Measurements from ENCODE around the gene ULK3. TPM values are rescaled to one million over a fixed set of nuclear protein-coding genes. Genes with fewer than 3 reads are reported as not detected.

The ULK3 gene
- total and polyA plus RNA-seq, 2 of the 4 experiments (the other 2 are of a cell fraction) = 11.8 to 22.7 TPM

GRCh38 chr15:74885461-74885860 lies 42.5 kb upstream of the ULK3 start:
- no peaks in the 10 kb centered on the region; the same call in 1 of the 2 replicates for H3K9me3 ChIP-seq (ENCODE audit: control insufficient read depth, insufficient read depth, low read length)
- no peak overlapping the region for H3K18ac ChIP-seq (ENCODE audit: low read depth, low read length)
- no peak overlapping the region for H2BK15ac ChIP-seq (ENCODE audit: low read depth, low read length)
- H4K20me1 ChIP-seq (ENCODE audit: insufficient read depth, low read length) = no peaks in the 10 kb centered on the region
- dilution Hi-C loops (cut with HindIII; ENCODE audit: low sequenced_read_pairs, unreplicated experiment) (no loop called here), in situ Hi-C loops (cut with MboI; ENCODE audit: low sequenced_read_pairs) (no loop called here), intact Hi-C loops (cut with micrococcal nuclease) (no loop called here)
- H3K14ac ChIP-seq (replicated peaks; ENCODE audit: low read depth, low read length) = no peak overlapping the region
- no peak overlapping the region for H3K4ac ChIP-seq (ENCODE audit: low read depth, low read length)
- H2BK20ac ChIP-seq (ENCODE audit: low read depth, low read length) = no peak overlapping the region
- H2AK5ac ChIP-seq (ENCODE audit: low read depth, low read length) = no peak overlapping the region
- H3K4me1 ChIP-seq (ENCODE audit: control insufficient read depth, insufficient read depth, low read length) = peaks cover 9% of the 10 kb centered on the region
- no peak overlapping the region for H4K91ac ChIP-seq (ENCODE audit: insufficient read depth, low read depth, low read length)
- H3K79me1 ChIP-seq (ENCODE audit: low read depth in 1 of 2, low read length in 2 of 2) = peaks cover 5 to 7% of the 10 kb centered on the region in 2 experiments; a peak in 3 of 4 replicates
- H3K56ac ChIP-seq (ENCODE audit: extremely low read depth, insufficient read depth, low read length) = no peak overlapping the region
- no peak overlapping the region for H4K5ac ChIP-seq (ENCODE audit: low read depth, low read length)
- TF ChIP-seq MXI1 (IDR thresholded peaks at IDR 0.05; ENCODE audit: borderline replicate concordance, low read depth, low read length) (no peak), USF2 (IDR thresholded peaks at IDR 0.05; ENCODE audit: low read depth, low read length) (no peak), MAFK (IDR thresholded peaks at IDR 0.05; ENCODE audit: low read depth, low read length) (no peak), FOS (IDR thresholded peaks at IDR 0.05; ENCODE audit: low read depth, low read length) (no peak), MAZ (IDR thresholded peaks at IDR 0.05; ENCODE audit: borderline replicate concordance, low read depth, low read length) (no peak), CEBPB (IDR thresholded peaks at IDR 0.05; ENCODE audit: low read depth, low read length) (no peak), BHLHE40 (IDR thresholded peaks at IDR 0.05; ENCODE audit: low read depth, low read length) (no peak), SMC3 (IDR thresholded peaks at IDR 0.05; ENCODE audit: low read depth, low read length) (no peak)
- TF ChIP-seq, protein P1, sequence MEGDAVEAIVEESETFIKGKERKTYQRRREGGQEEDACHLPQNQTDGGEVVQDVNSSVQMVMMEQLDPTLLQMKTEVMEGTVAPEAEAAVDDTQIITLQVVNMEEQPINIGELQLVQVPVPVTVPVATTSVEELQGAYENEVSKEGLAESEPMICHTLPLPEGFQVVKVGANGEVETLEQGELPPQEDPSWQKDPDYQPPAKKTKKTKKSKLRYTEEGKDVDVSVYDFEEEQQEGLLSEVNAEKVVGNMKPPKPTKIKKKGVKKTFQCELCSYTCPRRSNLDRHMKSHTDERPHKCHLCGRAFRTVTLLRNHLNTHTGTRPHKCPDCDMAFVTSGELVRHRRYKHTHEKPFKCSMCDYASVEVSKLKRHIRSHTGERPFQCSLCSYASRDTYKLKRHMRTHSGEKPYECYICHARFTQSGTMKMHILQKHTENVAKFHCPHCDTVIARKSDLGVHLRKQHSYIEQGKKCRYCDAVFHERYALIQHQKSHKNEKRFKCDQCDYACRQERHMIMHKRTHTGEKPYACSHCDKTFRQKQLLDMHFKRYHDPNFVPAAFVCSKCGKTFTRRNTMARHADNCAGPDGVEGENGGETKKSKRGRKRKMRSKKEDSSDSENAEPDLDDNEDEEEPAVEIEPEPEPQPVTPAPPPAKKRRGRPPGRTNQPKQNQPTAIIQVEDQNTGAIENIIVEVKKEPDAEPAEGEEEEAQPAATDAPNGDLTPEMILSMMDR (conservative IDR thresholded peaks at IDR 0.05; ENCODE audit: low read depth, low read length) = no peak
- no peaks in the 10 kb centered on the region for H3K27me3 ChIP-seq (ENCODE audit: control insufficient read depth, insufficient read depth, low read length)
- BruUV-seq (replicated peaks) = no TSS peak
- no peak overlapping the region for H2AFZ ChIP-seq (replicated peaks; ENCODE audit: low read length, poor library complexity)
- CTCF ChIA-PET = interaction anchor here (1.0 kb wide), 1 partner anchor 17 kb away, joined by 3 read pairs; no protein-coding TSS in a partner anchor
- peaks cover 4% of the 10 kb centered on the region; the same call in 1 of the 2 replicates for H3K9me1 ChIP-seq (ENCODE audit: insufficient read depth, low read length)
- H3K36me3 ChIP-seq (ENCODE audit: control insufficient read depth, insufficient read depth, low read length) = no peaks in the 10 kb centered on the region
- no peak for DNase-seq
- H2BK5ac ChIP-seq (ENCODE audit: low read depth, low read length, poor library complexity, severe bottlenecking) = no peak overlapping the region
- no peak overlapping the region for H3K4me2 ChIP-seq (ENCODE audit: low read depth, low read length)
- H2AK9ac ChIP-seq (replicated peaks; ENCODE audit: low read depth, low read length, poor library complexity) = no peak overlapping the region
- H3K4me3 ChIP-seq (ENCODE audit: insufficient read depth, low read depth, low read length) = no peak overlapping the region
- no peak overlapping the region for H3K27ac ChIP-seq (ENCODE audit: insufficient read depth, low read length)
- H3K23ac ChIP-seq (ENCODE audit: low read depth, low read length) = no peak overlapping the region
- no peak overlapping the region for H3K9ac ChIP-seq (ENCODE audit: low read depth, low read length)
- no peak overlapping the region for H2BK120ac ChIP-seq (ENCODE audit: low read depth, low read length)
- no peak overlapping the region for H4K8ac ChIP-seq (ENCODE audit: low read depth in 2 of 2, low read length in 2 of 2)
- ATAC-seq (ENCODE audit: low read depth) = no peak
- WGBS, 2 experiments (ENCODE audit: extremely low coverage in 2 of 2, insufficient read length in 1 of 2) = no CpG with 5 or more reads among the region's 5 CpGs
- POLR2A ChIA-PET (ENCODE audit: unreplicated experiment) = no interaction called here

Data from IMR-90 (cell line).